GM18873 (cell line): ENCODE data around the gene CARD9.
"Not testable (repeated sequence)": the region's sequence is repeated elsewhere in the genome, so short reads cannot be mapped to it uniquely, and the experiment has no call there.

Experiments
- ATAC-seq: cut with Tn5 transposase; IDR thresholded peaks from one replicate; pipeline ENCODE4 v1.9.1; 2021; ENCODE audit warnings: mild to moderate bottlenecking, moderate library complexity, moderate number of reproducible peaks; ENCODE audit not compliant: unreplicated experiment, low FRiP score

CARD9 gene

GRCh38 chr9:136373300-136374182 lies at the start of gene CARD9:
Gene CARD9, minus strand, starts transcription at chr9:136373669. Its CDS starts 1,591 bp downstream, at chr9:136372078.
- no peak for ATAC-seq

- ATAC-seq, result no peak
These were observed 49.4 kb upstream of the CARD9 start for GRCh38 chr9:136422876-136423275.

- no peak for ATAC-seq
These were observed 48.3 kb upstream of the CARD9 start for GRCh38 chr9:136421791-136422190.

- ATAC-seq, result no peak
These were observed 45.6 kb upstream of the CARD9 start for GRCh38 chr9:136419092-136419420.

GRCh38 chr9:136418182-136419091 lies 45.0 kb upstream of the CARD9 start:
- ATAC-seq, result no peak

GRCh38 chr9:136416914-136417313 lies 43.4 kb upstream of the CARD9 start:
- no peak for ATAC-seq

GRCh38 chr9:136416427-136416826 lies 43.0 kb upstream of the CARD9 start:
- ATAC-seq, result no peak

- no peak for ATAC-seq
These were observed 39.5 kb upstream of the CARD9 start for GRCh38 chr9:136412962-136413361.

GRCh38 chr9:136411378-136411777 lies 37.9 kb upstream of the CARD9 start:
- no peak for ATAC-seq

- ATAC-seq, result peak; percentile 57
These were observed 37.2 kb upstream of the CARD9 start, which contains the start of the genes ENTR1 and PMPCA for GRCh38 chr9:136410500-136411287. Gene ENTR1, minus strand, starts transcription at chr9:136410614. Its CDS starts 217 bp downstream, at chr9:136410397. Gene PMPCA, plus strand, starts transcription at chr9:136410658. Its CDS starts 11 bp downstream, at chr9:136410669.

GRCh38 chr9:136409557-136410455 lies 36.3 kb upstream of the CARD9 start:
- no peak for ATAC-seq

- ATAC-seq, result no peak
These were observed 34.4 kb upstream of the CARD9 start for GRCh38 chr9:136407911-136408310.

- not testable (repeated sequence) for ATAC-seq
These were observed 33.6 kb upstream of the CARD9 start for GRCh38 chr9:136407061-136407460.

- ATAC-seq, result not testable (repeated sequence)
These were observed 32.4 kb upstream of the CARD9 start for GRCh38 chr9:136405904-136406303.

- no peak for ATAC-seq
These were observed 32.0 kb upstream of the CARD9 start for GRCh38 chr9:136405481-136405880.

GRCh38 chr9:136404801-136405136 lies 31.3 kb upstream of the CARD9 start:
- no peak for ATAC-seq

GRCh38 chr9:136403915-136404800 lies 30.7 kb upstream of the CARD9 start:
- ATAC-seq, result no peak

- ATAC-seq, result no peak
These were observed 30.1 kb upstream of the CARD9 start for GRCh38 chr9:136403538-136403914.

GRCh38 chr9:136402067-136402466 lies 28.6 kb upstream of the CARD9 start:
- no peak for ATAC-seq
